ENCODE measurements around the gene KLF11. TPM values are rescaled to one million over a fixed set of nuclear protein-coding genes. Genes with fewer than 3 reads are reported as not detected.

The KLF11 gene
- total and polyA plus RNA-seq, 2 donors (not counting 3 experiments of a cell fraction or from before 2014, with no cell fraction given), result 10.5 to 11.3 TPM

DNA sequence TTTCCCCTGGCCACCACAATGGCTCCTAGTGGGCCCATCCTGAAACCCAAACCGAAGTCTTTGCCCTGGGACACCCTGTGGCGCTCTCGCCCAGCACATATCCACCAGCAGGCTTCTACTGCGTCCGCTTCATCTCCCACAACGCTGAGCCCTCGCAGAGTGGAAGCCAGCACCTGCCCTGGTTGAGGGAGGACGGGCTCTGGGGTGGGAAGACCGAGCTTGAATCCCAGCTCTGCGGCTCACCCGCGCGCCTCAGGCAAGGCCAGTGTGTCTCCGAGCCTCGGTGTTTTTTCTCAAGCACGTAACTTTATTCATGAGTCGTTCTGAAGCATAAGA, 15.6 kb downstream of the KLF11 start:
- CTCF ChIA-PET, result interaction anchor here (1.2 to 6.0 kb wide), 4 partner anchors 13 to 376 kb away, joined by 4 to 49 read pairs (median 16); no protein-coding TSS in a partner anchor
- dilution Hi-C loops (cut with MboI; ENCODE audit: extremely low pct_ligation_motif_present, low sequenced_read_pairs), result no loop called here

More for the DNA sequence above, 15.6 kb downstream of the KLF11 start:
- no TSS peak for BruUV-seq (replicated peaks)
- Histone ChIP-seq H3K4me1 (ENCODE audit: control insufficient read depth, extremely low read depth, insufficient read depth, low read length) (peaks cover 4% of the 10 kb centered on the region), H2AFZ (ENCODE audit: low read depth, low read length) (no peak overlapping the region), H3K27ac (ENCODE audit: insufficient read depth, low read depth, low read length) (no peak overlapping the region), H3K79me2 (ENCODE audit: control insufficient read depth, insufficient read depth, low read length) (no peaks in the 10 kb centered on the region), H3K4me3 (replicated peaks in 1 of 3; ENCODE audit: insufficient read depth in 1 of 3, low read depth in 1 of 3, low read length in 3 of 3) (no peak overlapping the region), H3K4me2 (ENCODE audit: insufficient read depth, low read length) (no peak overlapping the region), H3K27me3 (ENCODE audit: control insufficient read depth in 2 of 2, insufficient read depth in 2 of 2, low read length in 2 of 2) (no peaks in the 10 kb centered on the region), H3K9me3 (replicated peaks; ENCODE audit: control insufficient read depth, insufficient read depth, low read length) (no peaks in the 10 kb centered on the region), H3K9ac (replicated peaks; ENCODE audit: extremely low read depth, insufficient read depth, low read length) (no peak overlapping the region), H4K20me1 (replicated peaks; ENCODE audit: control insufficient read depth, extremely low read depth, insufficient read depth, low read length) (no peaks in the 10 kb centered on the region), H3K36me3 (ENCODE audit: control insufficient read depth in 2 of 2, extremely low read depth in 1 of 2, insufficient read depth in 2 of 2, low read length in 2 of 2) (no peaks in the 10 kb centered on the region), H3K9me1 (replicated peaks; ENCODE audit: control insufficient read depth, extremely low read depth, insufficient read depth, low read length) (no peaks in the 10 kb centered on the region)
- intact Hi-C loops (cut with micrococcal nuclease), result no loop called here
- TF ChIP-seq JUN (IDR thresholded peaks at IDR 0.05; ENCODE audit: borderline replicate concordance, insufficient read depth, insufficient read length, low read depth) (no peak), POLR2A (IDR thresholded peaks at IDR 0.05; ENCODE audit: low read depth, low read length) (no peak), POLR2AphosphoS5 (IDR thresholded peaks at IDR 0.05; ENCODE audit: insufficient read depth, low read depth, low read length) (no peak), EZH2 (IDR thresholded peaks at IDR 0.05; ENCODE audit: borderline replicate concordance, low read depth, low read length, severe bottlenecking) (no peak), MYC (IDR thresholded peaks at IDR 0.05; ENCODE audit: low read depth, low read length) (no peak), GATA2 (IDR thresholded peaks at IDR 0.05; ENCODE audit: insufficient read depth, insufficient read length, low read depth, low read length) (no peak), FOS (IDR thresholded peaks at IDR 0.05; ENCODE audit: borderline replicate concordance, insufficient read depth, low read length) (no peak)
- TF ChIP-seq, protein P1, sequence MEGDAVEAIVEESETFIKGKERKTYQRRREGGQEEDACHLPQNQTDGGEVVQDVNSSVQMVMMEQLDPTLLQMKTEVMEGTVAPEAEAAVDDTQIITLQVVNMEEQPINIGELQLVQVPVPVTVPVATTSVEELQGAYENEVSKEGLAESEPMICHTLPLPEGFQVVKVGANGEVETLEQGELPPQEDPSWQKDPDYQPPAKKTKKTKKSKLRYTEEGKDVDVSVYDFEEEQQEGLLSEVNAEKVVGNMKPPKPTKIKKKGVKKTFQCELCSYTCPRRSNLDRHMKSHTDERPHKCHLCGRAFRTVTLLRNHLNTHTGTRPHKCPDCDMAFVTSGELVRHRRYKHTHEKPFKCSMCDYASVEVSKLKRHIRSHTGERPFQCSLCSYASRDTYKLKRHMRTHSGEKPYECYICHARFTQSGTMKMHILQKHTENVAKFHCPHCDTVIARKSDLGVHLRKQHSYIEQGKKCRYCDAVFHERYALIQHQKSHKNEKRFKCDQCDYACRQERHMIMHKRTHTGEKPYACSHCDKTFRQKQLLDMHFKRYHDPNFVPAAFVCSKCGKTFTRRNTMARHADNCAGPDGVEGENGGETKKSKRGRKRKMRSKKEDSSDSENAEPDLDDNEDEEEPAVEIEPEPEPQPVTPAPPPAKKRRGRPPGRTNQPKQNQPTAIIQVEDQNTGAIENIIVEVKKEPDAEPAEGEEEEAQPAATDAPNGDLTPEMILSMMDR (IDR thresholded peaks at IDR 0.05; ENCODE audit: extremely low read depth in 1 of 2, insufficient read depth in 1 of 2, low read depth in 1 of 2, low read length in 2 of 2), result no peak
- TF ChIP-seq, protein P2, sequence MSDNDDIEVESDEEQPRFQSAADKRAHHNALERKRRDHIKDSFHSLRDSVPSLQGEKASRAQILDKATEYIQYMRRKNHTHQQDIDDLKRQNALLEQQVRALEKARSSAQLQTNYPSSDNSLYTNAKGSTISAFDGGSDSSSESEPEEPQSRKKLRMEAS (IDR thresholded peaks at IDR 0.05; ENCODE audit: insufficient read depth, insufficient read length), result no peak
- POLR2A ChIA-PET, result no interaction called here
- DNase-seq (ENCODE audit: low read depth, low spot score) (no peak), FAIRE-seq (no peak)

Data from endothelial cell of umbilical vein (primary cell).